HG03565 (cell line): ENCODE results near the gene NF2.

Experiments
- ATAC-seq: cut with Tn5 transposase; IDR thresholded peaks from one replicate; pipeline ENCODE4 v1.9.1; 2021; ENCODE audit warnings: mild to moderate bottlenecking, moderate library complexity; ENCODE audit not compliant: unreplicated experiment

NF2 gene

GRCh38 chr22:29660021-29660420, 56.6 kb downstream of the NF2 start:
- no peak for ATAC-seq

- ATAC-seq = no peak
These were observed 57.9 kb downstream of the NF2 start for GRCh38 chr22:29661336-29661735.

GRCh38 chr22:29663180-29663821, 59.9 kb downstream of the NF2 start:
- no peak for ATAC-seq

DNA sequence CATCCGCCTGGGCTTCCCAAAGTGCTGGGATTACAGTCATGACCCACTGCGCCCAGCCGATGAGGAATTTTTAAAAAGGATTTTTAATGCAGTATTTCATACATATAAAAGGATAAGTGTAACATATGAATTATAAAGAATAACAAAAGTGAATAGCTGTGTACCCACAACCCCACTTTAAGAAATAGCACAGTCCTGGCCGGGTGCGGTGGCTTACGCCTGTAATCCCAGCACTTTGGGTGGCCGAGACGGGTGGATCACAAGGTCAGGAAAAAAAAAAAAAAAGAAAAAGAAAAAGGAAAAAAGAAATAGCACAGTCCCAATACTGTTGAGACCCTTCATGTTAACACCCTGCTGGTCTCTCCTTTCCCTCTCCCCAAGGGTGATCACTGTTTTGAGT, 62.1 kb downstream of the NF2 start:
- no peak for ATAC-seq

DNA sequence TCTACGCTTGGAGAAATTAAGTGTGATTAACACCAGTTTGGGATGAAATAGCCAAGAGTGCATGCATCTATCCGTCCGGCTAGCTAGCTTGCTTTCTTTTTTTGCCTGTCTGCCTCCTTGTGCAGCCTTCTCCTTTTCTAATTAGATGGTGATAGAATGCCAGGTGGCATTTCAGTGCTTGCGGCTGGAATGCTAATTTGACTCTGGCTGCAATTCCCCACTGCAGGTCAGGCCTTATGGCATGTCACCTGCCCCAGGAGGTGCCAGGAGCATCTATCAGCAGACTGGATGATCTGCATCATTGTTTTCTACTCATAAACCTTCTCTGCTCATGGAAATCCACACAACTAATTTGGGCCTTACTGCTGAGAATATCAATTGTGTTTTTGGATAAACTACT, 65.2 kb downstream of the NF2 start:
- ATAC-seq = no peak

GRCh38 chr22:29670626-29671025, 67.2 kb downstream of the NF2 start:
- no peak for ATAC-seq

GRCh38 chr22:29673361-29674066, 70.1 kb downstream of the NF2 start:
- ATAC-seq = no peak

DNA sequence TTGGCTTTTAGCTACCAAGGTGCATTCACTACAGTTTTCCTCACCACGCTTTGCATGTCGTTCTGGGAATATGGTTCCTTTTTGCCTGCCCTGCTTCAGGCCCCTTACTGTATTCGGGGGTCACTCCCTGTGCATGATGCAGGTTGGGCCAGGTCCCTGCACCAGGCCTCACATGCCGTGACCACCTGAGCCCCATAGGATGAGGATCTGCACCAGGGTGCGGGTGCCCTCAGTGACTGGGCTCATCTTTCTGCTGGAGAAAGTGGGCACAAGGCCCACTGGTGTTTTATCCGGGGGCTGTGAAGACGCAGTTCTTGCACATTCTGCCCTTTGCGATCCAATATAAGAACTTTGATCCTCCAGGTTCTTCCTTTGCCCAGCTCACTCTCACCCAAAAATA, 70.7 kb downstream of the NF2 start:
- ATAC-seq = no peak

DNA sequence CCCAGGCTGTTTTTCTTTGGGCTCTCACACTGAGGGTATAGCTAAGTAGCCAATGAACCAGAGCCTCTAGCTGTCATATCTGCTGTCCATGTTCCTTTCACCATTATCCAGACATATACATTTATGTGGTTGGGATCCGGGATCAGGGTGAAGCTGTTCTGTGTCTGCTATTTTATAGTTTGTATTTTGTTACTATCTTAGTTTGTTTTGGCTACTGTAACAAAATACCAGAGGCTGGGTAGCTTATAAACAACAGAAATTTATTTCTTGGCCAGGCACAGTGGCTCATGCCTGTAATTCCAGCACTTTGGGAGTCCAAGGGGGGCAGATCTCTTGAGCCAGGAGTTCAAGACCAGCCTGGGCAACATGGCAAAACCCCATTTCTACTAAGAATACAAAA, 75.9 kb downstream of the NF2 start:
- no peak for ATAC-seq

GRCh38 chr22:29683536-29683935, 80.1 kb downstream of the NF2 start:
- no peak for ATAC-seq

DNA sequence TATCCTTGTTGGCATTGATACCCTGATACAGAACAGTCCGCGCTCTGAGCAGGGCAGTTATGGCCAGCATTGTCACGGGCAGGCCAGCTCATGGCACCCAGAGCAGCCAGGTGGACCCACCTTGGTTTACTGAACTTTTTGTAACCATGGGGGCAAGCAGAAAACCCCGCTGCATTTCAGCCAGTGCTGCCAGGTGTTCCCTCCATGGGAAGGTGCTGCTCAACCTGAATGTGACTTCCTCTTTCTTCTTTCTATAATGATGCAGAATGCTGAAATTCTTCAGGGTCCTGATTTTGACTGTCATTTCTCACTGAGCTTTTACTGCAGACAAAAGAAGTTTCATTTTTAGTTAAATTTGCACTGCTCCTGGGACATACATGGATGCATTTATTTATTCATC, 80.8 kb downstream of the NF2 start:
- no peak for ATAC-seq

GRCh38 chr22:29689206-29689879, 85.9 kb downstream of the NF2 start:
- no peak for ATAC-seq

DNA sequence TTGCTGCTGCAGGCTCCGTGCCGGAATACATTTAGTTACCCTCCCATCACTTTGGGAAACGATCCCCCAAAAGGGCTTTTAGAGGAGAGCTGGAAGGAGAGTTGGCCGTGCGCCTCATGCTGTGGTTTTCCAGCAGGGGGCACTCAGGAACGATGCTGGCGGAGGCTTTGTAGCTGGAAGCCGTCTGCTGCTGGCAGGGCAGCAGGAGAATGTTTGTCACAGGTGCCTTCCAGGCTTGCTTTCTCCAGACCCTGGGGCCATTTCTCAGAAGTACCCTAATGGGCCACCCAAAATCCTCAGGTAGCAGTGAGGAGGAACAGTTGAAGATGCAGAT, 86.4 kb downstream of the NF2 start:
- ATAC-seq = no peak

GRCh38 chr22:29690476-29690875, 87.0 kb downstream of the NF2 start:
- no peak for ATAC-seq

GRCh38 chr22:29691636-29692326, 88.3 kb downstream of the NF2 start:
- ATAC-seq = no peak

- no peak for ATAC-seq
These were observed 88.9 kb downstream of the NF2 start for GRCh38 chr22:29692327-29692640.

DNA sequence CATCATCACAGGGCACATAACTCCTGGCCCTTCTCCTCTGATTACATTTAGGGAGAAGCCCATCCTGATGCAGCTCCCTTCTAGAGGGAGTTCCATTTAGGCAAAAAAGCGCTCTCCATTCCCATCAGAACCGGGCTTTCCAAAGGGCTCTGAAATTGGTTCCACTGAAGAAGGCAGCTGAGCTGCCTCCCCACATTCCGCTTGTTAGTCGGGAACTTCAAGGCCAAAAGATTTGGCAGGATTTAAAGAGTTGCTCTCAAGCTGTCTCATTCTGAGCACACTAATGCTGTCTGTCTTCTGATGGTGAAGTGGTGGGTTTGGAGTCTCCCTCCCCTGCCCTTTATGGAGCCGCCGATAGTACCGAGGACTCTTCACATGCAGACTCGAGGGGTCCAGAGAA, 89.7 kb downstream of the NF2 start:
- no peak for ATAC-seq

GRCh38 chr22:29693671-29694070, 90.2 kb downstream of the NF2 start:
- ATAC-seq = no peak

- ATAC-seq = no peak
These were observed 91.9 kb downstream of the NF2 start for GRCh38 chr22:29695129-29695926.

DNA sequence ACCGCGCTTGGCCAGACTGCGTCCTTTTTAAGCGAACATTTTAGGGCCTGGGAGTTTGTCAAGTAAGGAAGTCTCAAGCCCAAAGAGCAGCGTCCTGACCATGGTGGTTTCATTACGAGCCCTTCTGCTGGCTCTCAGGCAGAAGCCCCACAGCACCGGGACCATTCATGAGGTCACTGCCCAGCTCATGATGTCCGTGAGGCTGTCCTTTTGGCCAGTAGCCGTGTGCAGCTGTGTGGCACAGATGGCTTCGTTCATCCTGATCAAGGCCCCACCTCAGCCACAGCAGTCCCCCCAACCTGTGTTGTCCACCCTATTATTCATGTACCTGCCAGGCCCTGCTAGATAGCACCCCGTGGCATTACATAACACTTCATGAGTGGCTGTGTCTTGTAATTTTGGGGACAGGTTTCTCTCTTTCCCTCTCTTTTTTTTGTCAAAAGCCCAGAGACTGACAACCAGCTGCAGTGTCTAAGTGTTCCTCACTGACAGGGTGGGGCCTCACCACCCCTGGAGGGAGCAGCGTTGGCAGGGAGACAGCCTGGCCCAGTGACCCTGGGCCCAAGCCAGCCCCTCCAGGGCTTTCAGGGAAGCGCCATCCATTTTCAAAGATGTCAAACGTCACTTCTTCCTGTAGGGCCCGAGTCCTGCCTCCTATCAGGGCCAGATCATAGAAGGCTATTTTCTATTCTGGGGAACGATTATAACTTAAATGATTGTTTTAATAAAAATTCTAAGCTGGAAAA, 94.6 kb downstream of the NF2 start:
- no peak for ATAC-seq
